Measurements from ENCODE around the gene KCTD11.

KCTD11 gene

GRCh38 chr17:7352503-7352889 is 534 bp downstream of the KCTD11 start:
- TF ChIP-seq CTCF (IDR thresholded peaks at IDR 0.05; ENCODE audit: low read depth, low read length) = peak; percentile 69; the same call in 1 of the 2 replicates
- no peak for DNase-seq (ENCODE audit: extremely low read depth, low read depth)

- no peak for DNase-seq (ENCODE audit: extremely low read depth, low read depth)
- no peak for TF ChIP-seq CTCF (IDR thresholded peaks at IDR 0.05; ENCODE audit: low read depth, low read length)
Observed at GRCh38 chr17:7352910-7353635, 1.1 kb downstream of the KCTD11 start.

DNA sequence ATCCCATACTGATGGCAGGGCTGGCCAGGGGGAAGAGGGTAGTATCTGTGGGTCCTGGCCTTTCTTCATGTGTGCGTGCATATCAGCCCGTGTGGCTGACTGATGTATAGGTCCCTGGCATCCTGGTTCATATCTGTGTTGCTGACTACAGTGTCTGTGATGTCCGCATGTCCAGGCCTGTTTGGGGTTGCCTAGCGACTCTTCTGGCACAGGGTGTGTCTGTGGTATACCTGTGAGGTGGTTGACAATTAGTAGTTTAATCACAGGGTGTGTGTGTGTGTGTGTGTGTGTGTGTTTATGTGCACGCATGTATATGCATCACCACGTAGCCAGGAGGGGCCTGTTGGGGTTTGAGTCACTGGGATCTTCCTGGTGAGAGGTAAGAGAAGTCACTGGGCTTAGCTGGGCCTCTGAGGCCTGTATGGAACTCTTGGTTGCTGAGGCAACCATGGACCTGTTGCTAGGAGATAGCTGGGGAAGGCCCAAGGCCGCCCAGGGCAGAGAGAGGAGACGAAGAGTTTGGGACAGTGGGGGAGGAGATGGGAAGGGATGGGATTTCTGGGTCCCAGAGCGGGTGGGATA is 2.4 kb downstream of the KCTD11 start:
- TF ChIP-seq CTCF (IDR thresholded peaks at IDR 0.05; ENCODE audit: low read depth, low read length) = no peak
- no peak for DNase-seq (ENCODE audit: extremely low read depth, low read depth)

- no peak for DNase-seq (ENCODE audit: extremely low read depth, low read depth)
Observed at GRCh38 chr17:7355053-7355452, 3.1 kb downstream of the KCTD11 start, which contains the start of gene TMEM95. TSS of gene TMEM95 (plus strand) at chr17:7355156. CDS start at chr17:7355205, 49 bp downstream.

DNA sequence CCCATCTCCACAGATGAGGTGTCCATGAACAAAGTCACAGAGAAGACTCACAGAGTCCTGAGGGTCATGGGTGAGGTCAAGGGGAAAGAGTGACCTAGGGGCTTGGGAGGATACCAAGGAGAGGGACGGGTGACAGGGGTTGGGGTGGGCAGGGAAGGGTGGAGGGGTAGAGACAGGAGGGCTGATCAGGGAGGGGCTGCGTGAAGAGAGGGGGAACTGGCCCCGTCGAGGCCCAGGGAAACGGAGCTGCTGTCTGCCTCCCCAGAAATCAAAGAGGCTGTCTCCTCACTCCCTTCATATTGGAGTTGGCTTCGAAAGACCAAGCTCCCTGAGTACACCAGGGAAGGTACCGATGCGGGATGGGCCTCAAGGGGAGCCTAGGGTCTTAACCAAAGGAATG is 3.6 kb downstream of the KCTD11 start:
- no peak for DNase-seq (ENCODE audit: extremely low read depth, low read depth)

More at GRCh38 chr17:7355053-7355452, 3.1 kb downstream of the KCTD11 start, which contains the start of gene TMEM95:
- no peak for TF ChIP-seq CTCF (IDR thresholded peaks at IDR 0.05; ENCODE audit: low read depth, low read length)

DNA sequence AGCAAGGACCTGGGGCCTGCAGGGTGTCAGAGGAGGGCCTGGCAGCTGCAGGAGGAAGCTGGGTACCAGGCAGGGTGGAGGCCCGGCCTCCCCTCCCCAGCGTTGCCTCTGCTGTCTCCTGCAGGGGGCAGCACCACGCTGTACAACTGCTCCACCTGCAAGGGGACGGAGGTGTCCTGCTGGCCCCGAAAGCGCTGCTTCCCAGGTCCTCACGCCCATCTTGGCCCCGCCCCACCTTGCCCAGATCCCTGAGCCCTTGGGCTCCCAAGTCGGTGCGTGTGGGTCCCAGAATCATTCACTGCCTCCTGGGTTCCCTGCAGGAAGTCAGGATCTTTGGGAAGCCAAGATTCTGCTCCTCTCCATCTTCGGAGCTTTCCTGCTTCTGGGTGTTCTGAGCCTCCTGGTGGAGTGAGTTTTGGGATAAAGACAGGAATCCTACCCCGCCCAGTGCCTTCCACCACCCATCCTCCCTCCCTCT is 4.1 kb downstream of the KCTD11 start:
- DNase-seq (ENCODE audit: extremely low read depth, low read depth) = no peak
- TF ChIP-seq CTCF (IDR thresholded peaks at IDR 0.05; ENCODE audit: low read depth, low read length) = peak; percentile 79

More for the DNA sequence above, 3.6 kb downstream of the KCTD11 start:
- no peak for TF ChIP-seq CTCF (IDR thresholded peaks at IDR 0.05; ENCODE audit: low read depth, low read length)

- TF ChIP-seq CTCF (IDR thresholded peaks at IDR 0.05; ENCODE audit: low read depth, low read length) = no peak
Observed at GRCh38 chr17:7356756-7357155, 4.8 kb downstream of the KCTD11 start.

More at GRCh38 chr17:7356756-7357155, 4.8 kb downstream of the KCTD11 start:
- DNase-seq (ENCODE audit: extremely low read depth, low read depth) = no peak

Data from AG09319 (cell line).